H1 (cell line): ENCODE data around the gene MRTFA. TPM values are rescaled to one million over a fixed set of nuclear protein-coding genes. Genes with fewer than 3 reads are reported as not detected.

Experiments used
- CTCF ChIA-PET: fragments of 300-600 bp; sonication (Branson Sonifier 250); formaldehyde crosslinking; loops from one replicate; lab custom pipeline; 2021; ENCODE audit not compliant: partially characterized antibody; lab: Charles Lee
- POLR2A ChIA-PET: fragments of 300-600 bp; sonication (Branson Sonifier 250); formaldehyde crosslinking; loops from one replicate; lab custom pipeline; 2021; ENCODE audit warnings: inconsistent platforms; ENCODE audit not compliant: partially characterized antibody; lab: Charles Lee
- DNase-seq, 2 experiments: peaks; one replicate each; pipeline versions ENCODE4 v3.0.0 to v3.0.0-alpha.2; 2010 to 2022; ENCODE audit warnings: low spot score in 2 of 2, low read depth in 1 of 2, mixed read lengths in 1 of 2
- FAIRE-seq: peaks from 2 replicates; lab custom pipeline; 2011; peaks lifted over from hg19 to GRCh38; lab: Jason Lieb, UNC
- H2AFZ ChIP-seq: 2 replicates; pipeline ENCODE4 v1.8.1; 2012; ENCODE audit warnings: low read length, inconsistent platforms
- H2AK5ac ChIP-seq: 2 replicates; pipeline ENCODE4 v1.6.1; 2013; ENCODE audit warnings: low read depth, low read length
- H2BK120ac ChIP-seq: replicated peaks from 2 replicates; pipeline ENCODE3; 2013; ENCODE audit warnings: low read depth, low read length, inconsistent platforms
- H2BK12ac ChIP-seq: 2 replicates; pipeline ENCODE4 v1.6.1; 2013; ENCODE audit warnings: low read depth, low read length
- H2BK15ac ChIP-seq: 2 replicates; pipeline ENCODE4 v1.6.1; 2013; ENCODE audit warnings: low read length
- H2BK20ac ChIP-seq: 2 replicates; pipeline ENCODE4 v1.6.1; 2013; ENCODE audit warnings: low read length
- H2BK5ac ChIP-seq: 2 replicates; pipeline ENCODE4 v1.6.1; 2013; ENCODE audit warnings: low read depth, low read length
- H3K14ac ChIP-seq: 2 replicates; pipeline ENCODE4 v1.6.1; 2013; ENCODE audit warnings: inconsistent platforms; ENCODE audit not compliant: insufficient read length
- H3K18ac ChIP-seq: 2 replicates; pipeline ENCODE4 v1.6.1; 2013; ENCODE audit warnings: low read length; ENCODE audit errors: extremely low read depth
- H3K23ac ChIP-seq: 2 replicates; pipeline ENCODE4 v1.6.1; 2013; ENCODE audit warnings: inconsistent platforms; ENCODE audit not compliant: insufficient read length
- H3K23me2 ChIP-seq: 2 replicates; pipeline ENCODE4 v1.6.1; 2013; ENCODE audit warnings: low read depth, low read length
- H3K27ac ChIP-seq: 2 replicates; pipeline ENCODE4 v1.6.1; 2011; ENCODE audit warnings: low read depth, low read length, inconsistent platforms
- H3K27me3 ChIP-seq, 4 experiments: replicated peaks in 1 of 4; 1 replicate in 1 of 4; 2 replicates in 3 of 4; pipeline versions ENCODE4 v1.6.1 to v1.8.1; 2011 to 2013; ENCODE audit warnings: low read length in 3 of 4, mild to moderate bottlenecking in 3 of 4, inconsistent platforms in 2 of 4, mixed read lengths in 2 of 4, moderate library complexity in 1 of 4; ENCODE audit not compliant: control insufficient read depth in 3 of 4, insufficient read depth in 3 of 4; ENCODE audit errors: extremely low read depth in 1 of 4
- H3K36me3 ChIP-seq, 4 experiments: 2 replicates each; pipeline versions ENCODE4 v1.6.1 to v1.8.1; 2011 to 2013; ENCODE audit warnings: mild to moderate bottlenecking in 4 of 4, low read length in 3 of 4, moderate library complexity in 2 of 4, control low read depth in 1 of 4, inconsistent platforms in 1 of 4; ENCODE audit not compliant: insufficient read depth in 4 of 4, control insufficient read depth in 2 of 4
- H3K4ac ChIP-seq: replicated peaks from 2 replicates; pipeline ENCODE3; 2013; ENCODE audit warnings: low read length, low read depth, mixed read lengths, inconsistent platforms; ENCODE audit not compliant: insufficient read length
- H3K4me1 ChIP-seq, 4 experiments: replicated peaks in 1 of 4; 1 replicate in 1 of 4; 2 replicates in 3 of 4; pipeline versions ENCODE4 v1.6.1 to v1.8.1; 2011 to 2013; ENCODE audit warnings: low read length in 3 of 4, inconsistent platforms in 2 of 4, mixed read lengths in 1 of 4; ENCODE audit not compliant: insufficient read depth in 4 of 4, control insufficient read depth in 3 of 4
- H3K4me2 ChIP-seq, 2 experiments: 2 replicates each; pipeline versions ENCODE4 v1.6.1 to v1.8.1; 2011 to 2013; ENCODE audit warnings: low read depth in 2 of 2, low read length in 2 of 2, control low read depth in 1 of 2, inconsistent platforms in 1 of 2, mild to moderate bottlenecking in 1 of 2; ENCODE audit not compliant: insufficient read depth in 1 of 2
- H3K4me3 ChIP-seq, 4 experiments: fragments of 200-600, 300-600 bp in 1 of 4; sonication (generic), shearing (Covaris generic), sonication (Bioruptor Twin) in 1 of 4; 2 replicates each; pipeline versions ENCODE4 v1.5.1 to v1.8.1; 2011 to 2016; ENCODE audit warnings: low read length in 4 of 4, low read depth in 3 of 4, control low read depth in 2 of 4, inconsistent platforms in 2 of 4, mild to moderate bottlenecking in 2 of 4, mixed read lengths in 1 of 4, moderate library complexity in 1 of 4; ENCODE audit not compliant: insufficient read depth in 2 of 4; ENCODE audit errors: extremely low read depth in 1 of 4
- H3K56ac ChIP-seq: replicated peaks from 2 replicates; pipeline ENCODE3; 2013; ENCODE audit warnings: low read depth, mild to moderate bottlenecking, mixed read lengths, low read length, inconsistent platforms; ENCODE audit not compliant: insufficient read length
- H3K79me1 ChIP-seq: 2 replicates; pipeline ENCODE4 v1.6.1; 2013; ENCODE audit warnings: low read depth, low read length, control low read depth
- H3K79me2 ChIP-seq, 2 experiments: 2 replicates each; pipeline versions ENCODE4 v1.6.1 to v1.8.1; 2012 to 2013; ENCODE audit warnings: low read length in 2 of 2, mild to moderate bottlenecking in 2 of 2, inconsistent platforms in 1 of 2; ENCODE audit not compliant: insufficient read depth in 2 of 2, control insufficient read depth in 1 of 2
- H3K9ac ChIP-seq, 4 experiments: replicated peaks in 1 of 4; 1 replicate in 1 of 4; 2 replicates in 3 of 4; pipeline versions ENCODE4 v1.6.1 to v1.8.1; 2011 to 2013; ENCODE audit warnings: low read depth in 3 of 4, low read length in 3 of 4, control low read depth in 2 of 4, mild to moderate bottlenecking in 2 of 4, moderate library complexity in 2 of 4, inconsistent platforms in 1 of 4; ENCODE audit errors: extremely low read depth in 1 of 4
- H3K9me3 ChIP-seq, 2 experiments: 2 replicates each; pipeline versions ENCODE4 v1.6.1 to v1.8.1; 2012 to 2013; ENCODE audit warnings: mild to moderate bottlenecking in 2 of 2, moderate library complexity in 2 of 2, control low read depth in 1 of 2, inconsistent platforms in 1 of 2, low read depth in 1 of 2, low read length in 1 of 2, mixed read lengths in 1 of 2; ENCODE audit not compliant: insufficient read depth in 2 of 2
- H4K20me1 ChIP-seq, 2 experiments: replicated peaks in 1 of 2; 2 replicates each; pipeline versions ENCODE3 to v1.8.1; 2011 to 2013; ENCODE audit warnings: inconsistent platforms in 2 of 2, low read length in 2 of 2, mild to moderate bottlenecking in 1 of 2; ENCODE audit not compliant: insufficient read depth in 2 of 2, control insufficient read depth in 1 of 2
- H4K5ac ChIP-seq: 2 replicates; pipeline ENCODE4 v1.6.1; 2013; ENCODE audit warnings: low read length, low read depth, mixed read lengths, inconsistent platforms; ENCODE audit not compliant: insufficient read length
- H4K8ac ChIP-seq: 2 replicates; pipeline ENCODE4 v1.8.0; 2013; ENCODE audit warnings: mild to moderate bottlenecking, moderate library complexity, low read length, inconsistent platforms; ENCODE audit not compliant: insufficient read depth; ENCODE audit errors: extremely low read depth
- H4K91ac ChIP-seq: replicated peaks from 2 replicates; pipeline ENCODE3; 2013; ENCODE audit warnings: low read length, mixed read lengths, inconsistent platforms; ENCODE audit not compliant: insufficient read length
- BCL11A ChIP-seq, 2 experiments: IDR thresholded peaks; one replicate each; pipeline ENCODE4 v1.6.1; 2011; ENCODE audit warnings: low read depth in 2 of 2, low read length in 2 of 2, mild to moderate bottlenecking in 2 of 2
- CBX8 ChIP-seq: fragments of 300-800, 300-1000 bp; sonication (generic); IDR thresholded peaks from 2 replicates; pipeline ENCODE4 v1.7.1; 2016; ENCODE audit warnings: low read depth, low read length, borderline replicate concordance
- TBP ChIP-seq: IDR thresholded peaks from 2 replicates; pipeline ENCODE4 v1.6.1; 2011; ENCODE audit warnings: low read depth, low read length, improper control_type of control experiment
- WGBS, 2 experiments: shearing (Covaris generic) in 1 of 2; methylation state at CpG; one replicate each; pipeline versions ENCODE4 v1.1.6 to v1.1.7; 2013 to 2015; ENCODE audit warnings: low lambda C conversion rate in 2 of 2, mixed read lengths in 2 of 2, inconsistent platforms in 1 of 2, low coverage in 1 of 2, missing lambda C conversion rate in 1 of 2; ENCODE audit not compliant: insufficient replicate concordance in 2 of 2, insufficient coverage in 1 of 2, insufficient read length in 1 of 2; ENCODE audit errors: extremely low coverage in 1 of 2, missing lambda C conversion rate in 1 of 2; 5-methylcytosine and 5-hydroxymethylcytosine counted together
- polyA plus RNA-seq, 7 experiments: library from polyadenylated mRNA; depleted of rRNA in 3 of 7; stranded (reverse) in 5 of 7; unstranded in 2 of 7; fragments of >200 nt in 5 of 7; fragments of 200-250 nt in 2 of 7; gene quantifications; 1 replicate in 5 of 7; 2 replicates in 1 of 7; 4 replicates in 1 of 7; pipeline versions ENCODE4 v1.2.1 to v1.2.3, GENCODE V29; 2011 to 2013; ENCODE audit warnings: missing spikeins in 2 of 7, mixed read lengths in 2 of 7
- total RNA-seq: library from RNA; stranded (reverse); fragmentation: NEBNext Ultra II Directional; extraction: Animal tissue kit (Norgen Biotek cat#: 25700); gene quantifications from 2 replicates; pipeline ENCODE4 v1.2.1, GENCODE V29; 2021

The MRTFA gene
- total and polyA plus RNA-seq, 2 of the 8 experiments (the other 6 are each of a cell fraction or from before 2014, with no cell fraction given): 5.4 to 37.9 TPM

GRCh38 chr22:40383905-40384304 lies 252.6 kb downstream of the MRTFA start:
- no peaks in the 10 kb centered on the region for H3K9me3 ChIP-seq
- no peak overlapping the region for H3K27ac ChIP-seq
- FAIRE-seq (no peak), DNase-seq (no peak)
- peaks cover 3% of the 10 kb centered on the region; the same call in 1 of the 2 replicates for H3K79me1 ChIP-seq
- ChIA-PET CTCF (interaction anchor here (1.9 kb wide), 1 partner anchor 53 kb away, joined by 7 read pairs; no protein-coding TSS in a partner anchor), POLR2A (interaction anchor here (1.0 to 1.1 kb wide), 3 partner anchors 9 to 23 kb away, joined by 3 to 7 read pairs (median 3); partner anchors contain the start of gene SGSM3)
- H4K20me1 ChIP-seq: peaks cover 0 to 2% of the 10 kb centered on the region in 2 experiments
- H3K23ac ChIP-seq: no peak overlapping the region
- H3K9ac ChIP-seq: no peak overlapping the region
- H3K18ac ChIP-seq: no peak overlapping the region
- no peak overlapping the region for H2BK5ac ChIP-seq
- H3K4me3 ChIP-seq: no peak overlapping the region
- no peak overlapping the region for H2BK15ac ChIP-seq
- no peak overlapping the region for H2AFZ ChIP-seq
- no peak overlapping the region for H3K14ac ChIP-seq
- WGBS, 2 experiments: 96% methylated on average over 3 of the region's 3 CpGs; no CpG with 5 or more reads in 1 of the 2 experiments
- no peak overlapping the region for H2BK12ac ChIP-seq
- TF ChIP-seq CBX8: no peak
- no peak for TF ChIP-seq TBP
- no peak for TF ChIP-seq BCL11A (IDR thresholded peaks at IDR 0.05; ENCODE audit: low read depth in 2 of 2, low read length in 2 of 2)
- no peak overlapping the region for H3K4me2 ChIP-seq
- no peak overlapping the region for H4K8ac ChIP-seq
- no peaks in the 10 kb centered on the region for H3K4me1 ChIP-seq
- H2AK5ac ChIP-seq: no peak overlapping the region
- H3K36me3 ChIP-seq: no peaks in the 10 kb centered on the region
- H2BK120ac ChIP-seq: no peak overlapping the region
- H3K4ac ChIP-seq: no peak overlapping the region
- H3K56ac ChIP-seq: no peak overlapping the region
- H4K91ac ChIP-seq: no peak overlapping the region
- no peak overlapping the region for H4K5ac ChIP-seq
- H3K27me3 ChIP-seq: no peaks in the 10 kb centered on the region
- H2BK20ac ChIP-seq: no peak overlapping the region
- H3K23me2 ChIP-seq: no peaks in the 10 kb centered on the region; the same call in 1 of the 2 replicates
- no peaks in the 10 kb centered on the region; a peak in 1 of 4 replicates for H3K79me2 ChIP-seq
